ENCODE results near the gene SEPTIN5. TPM values are rescaled to one million over a fixed set of nuclear protein-coding genes. Genes with fewer than 3 reads are reported as not detected.

The SEPTIN5 gene
- total RNA-seq, 4 donors from 2014 or later, result 21.9 to 51.1 (median 26.4) TPM

DNA sequence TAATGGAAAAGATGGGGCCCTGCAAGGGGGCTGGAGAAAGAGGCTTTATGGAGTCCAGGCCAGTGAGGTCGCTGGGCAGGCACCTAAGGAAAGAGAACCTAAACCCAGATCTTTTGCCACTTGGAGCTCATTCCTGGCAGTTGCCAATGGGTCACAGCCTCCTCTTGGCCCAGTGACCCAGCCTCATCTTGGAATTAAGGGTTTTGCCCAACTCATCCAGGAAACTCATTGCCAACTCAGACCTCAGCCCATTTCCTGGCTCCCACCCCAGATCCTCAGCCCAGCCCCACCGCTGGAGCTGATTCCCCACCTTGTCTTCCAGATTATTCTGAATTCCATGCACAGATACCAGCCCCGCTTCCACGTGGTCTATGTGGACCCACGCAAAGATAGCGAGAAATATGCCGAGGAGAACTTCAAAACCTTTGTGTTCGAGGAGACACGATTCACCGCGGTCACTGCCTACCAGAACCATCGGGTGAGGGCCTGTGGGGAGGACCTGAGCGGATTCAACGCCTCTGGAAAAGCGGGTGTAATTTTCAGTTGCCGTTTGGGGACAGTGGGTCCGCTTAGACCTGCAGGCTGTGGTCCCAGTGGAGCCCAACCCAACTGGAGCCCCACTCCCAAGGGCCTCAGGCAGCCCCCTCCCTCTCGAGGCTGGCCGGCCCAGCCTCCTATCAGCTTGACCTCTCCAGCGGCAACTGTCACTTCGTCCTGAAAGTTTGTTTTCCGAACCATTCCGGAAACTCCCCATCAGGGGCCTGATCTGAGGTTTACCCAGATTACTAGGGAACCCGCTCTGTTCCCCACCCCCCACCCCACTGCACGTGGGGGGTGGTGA is 50.6 kb downstream of the SEPTIN5 start:
- Histone ChIP-seq H3K9me3 (no peaks in the 10 kb centered on the region), H3K27ac (no peak overlapping the region), H3K27me3 (peaks cover 95% of the 10 kb centered on the region), H3K4me1 (peaks cover 0 to 46% (median 5%) of the 10 kb centered on the region in 3 donors), H3K36me3 (no peaks in the 10 kb centered on the region), H3K4me3 (no peak overlapping the region)
- no peak for ATAC-seq
- TF ChIP-seq POLR2A (IDR thresholded peaks at IDR 0.05) (no peak), EP300 (IDR thresholded peaks at IDR 0.05) (no peak), POLR2AphosphoS5 (IDR thresholded peaks at IDR 0.05) (no peak)
- TF ChIP-seq, protein P1, sequence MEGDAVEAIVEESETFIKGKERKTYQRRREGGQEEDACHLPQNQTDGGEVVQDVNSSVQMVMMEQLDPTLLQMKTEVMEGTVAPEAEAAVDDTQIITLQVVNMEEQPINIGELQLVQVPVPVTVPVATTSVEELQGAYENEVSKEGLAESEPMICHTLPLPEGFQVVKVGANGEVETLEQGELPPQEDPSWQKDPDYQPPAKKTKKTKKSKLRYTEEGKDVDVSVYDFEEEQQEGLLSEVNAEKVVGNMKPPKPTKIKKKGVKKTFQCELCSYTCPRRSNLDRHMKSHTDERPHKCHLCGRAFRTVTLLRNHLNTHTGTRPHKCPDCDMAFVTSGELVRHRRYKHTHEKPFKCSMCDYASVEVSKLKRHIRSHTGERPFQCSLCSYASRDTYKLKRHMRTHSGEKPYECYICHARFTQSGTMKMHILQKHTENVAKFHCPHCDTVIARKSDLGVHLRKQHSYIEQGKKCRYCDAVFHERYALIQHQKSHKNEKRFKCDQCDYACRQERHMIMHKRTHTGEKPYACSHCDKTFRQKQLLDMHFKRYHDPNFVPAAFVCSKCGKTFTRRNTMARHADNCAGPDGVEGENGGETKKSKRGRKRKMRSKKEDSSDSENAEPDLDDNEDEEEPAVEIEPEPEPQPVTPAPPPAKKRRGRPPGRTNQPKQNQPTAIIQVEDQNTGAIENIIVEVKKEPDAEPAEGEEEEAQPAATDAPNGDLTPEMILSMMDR (IDR thresholded peaks at IDR 0.05), result no peak
- WGBS, 2 donors (ENCODE audit: low coverage in 1 of 2), result 49 to 100% methylated on average over 1 to 9 of the region's 25 CpGs

DNA sequence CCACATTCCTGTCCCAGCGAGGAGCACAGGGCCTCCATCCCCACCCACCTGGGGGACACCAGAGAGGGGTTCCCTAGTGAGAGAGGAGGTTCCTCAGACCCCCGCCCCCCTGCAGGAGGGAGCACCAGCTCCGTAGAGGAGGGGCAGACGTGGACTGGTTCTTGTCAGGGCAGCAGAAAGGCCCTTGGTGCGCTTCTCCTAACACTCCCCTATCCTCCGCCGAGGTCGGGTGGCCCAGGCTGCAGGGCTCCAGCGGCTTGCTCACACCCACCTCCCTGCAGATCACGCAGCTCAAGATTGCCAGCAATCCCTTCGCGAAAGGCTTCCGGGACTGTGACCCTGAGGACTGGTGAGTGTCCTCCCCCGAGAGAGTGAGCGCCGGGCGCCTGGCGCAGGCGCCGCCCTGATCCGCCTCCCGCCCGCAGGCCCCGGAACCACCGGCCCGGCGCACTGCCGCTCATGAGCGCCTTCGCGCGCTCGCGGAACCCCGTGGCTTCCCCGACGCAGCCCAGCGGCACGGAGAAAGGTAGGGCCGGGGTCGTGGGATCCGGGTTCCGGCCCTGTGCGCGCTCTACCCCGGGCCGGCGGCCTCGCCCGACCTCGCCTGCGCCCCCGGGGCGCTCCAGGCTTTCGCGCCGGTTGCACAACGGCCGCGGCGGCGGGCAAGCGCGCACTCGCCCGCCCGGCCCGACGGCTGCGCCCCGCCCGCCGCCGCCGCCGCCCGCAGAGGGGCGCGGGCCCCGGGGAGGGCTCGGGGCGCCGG is 51.4 kb downstream of the SEPTIN5 start:
- TF ChIP-seq POLR2A (IDR thresholded peaks at IDR 0.05), result peak in 1 of 2 donors; percentile 6
- TF ChIP-seq EP300 (IDR thresholded peaks at IDR 0.05), result no peak
- H3K36me3 ChIP-seq, result no peaks in the 10 kb centered on the region
- H3K4me3 ChIP-seq, result peak overlapping the region in 1 of 2 donors; percentile 47
- H3K4me1 ChIP-seq, result peaks cover 0 to 41% (median 5%) of the 10 kb centered on the region in 3 donors
- H3K9me3 ChIP-seq, result no peaks in the 10 kb centered on the region
- ATAC-seq, result no peak
- WGBS, 2 donors (ENCODE audit: low coverage in 1 of 2), result 0% methylated on average over 1 of the region's 83 CpGs; no CpG with 5 or more reads in 1 of the 2 donors
- H3K27me3 ChIP-seq, result peaks cover 98% of the 10 kb centered on the region
- H3K27ac ChIP-seq, result no peak overlapping the region

DNA sequence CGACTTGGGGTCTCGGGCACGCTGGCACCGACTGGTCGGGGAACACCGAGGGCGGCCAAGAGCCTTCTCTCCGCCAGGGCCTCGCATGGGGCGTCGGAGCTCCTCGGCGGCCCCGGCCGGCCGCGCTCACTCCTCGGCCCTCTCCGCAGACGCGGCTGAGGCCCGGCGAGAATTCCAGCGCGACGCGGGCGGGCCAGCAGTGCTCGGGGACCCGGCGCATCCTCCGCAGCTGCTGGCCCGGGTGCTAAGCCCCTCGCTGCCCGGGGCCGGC is 51.9 kb downstream of the SEPTIN5 start:
- Histone ChIP-seq H3K27ac (peak overlapping the region in 1 of 4 donors; percentile 55), H3K4me1 (peaks cover 0 to 39% (median 5%) of the 10 kb centered on the region in 3 donors), H3K9me3 (no peaks in the 10 kb centered on the region), H3K36me3 (no peaks in the 10 kb centered on the region), H3K27me3 (peaks cover 100% of the 10 kb centered on the region), H3K4me3 (peak overlapping the region in 1 of 2 donors; percentile 47)
- no CpG with 5 or more reads among the region's 36 CpGs for WGBS, 2 donors (ENCODE audit: low coverage in 1 of 2)
- TF ChIP-seq POLR2A (IDR thresholded peaks at IDR 0.05) (no peak), POLR2AphosphoS5 (IDR thresholded peaks at IDR 0.05) (no peak), EP300 (IDR thresholded peaks at IDR 0.05) (no peak)
- TF ChIP-seq, protein P1 (IDR thresholded peaks at IDR 0.05), result no peak
- ATAC-seq, result no peak

DNA sequence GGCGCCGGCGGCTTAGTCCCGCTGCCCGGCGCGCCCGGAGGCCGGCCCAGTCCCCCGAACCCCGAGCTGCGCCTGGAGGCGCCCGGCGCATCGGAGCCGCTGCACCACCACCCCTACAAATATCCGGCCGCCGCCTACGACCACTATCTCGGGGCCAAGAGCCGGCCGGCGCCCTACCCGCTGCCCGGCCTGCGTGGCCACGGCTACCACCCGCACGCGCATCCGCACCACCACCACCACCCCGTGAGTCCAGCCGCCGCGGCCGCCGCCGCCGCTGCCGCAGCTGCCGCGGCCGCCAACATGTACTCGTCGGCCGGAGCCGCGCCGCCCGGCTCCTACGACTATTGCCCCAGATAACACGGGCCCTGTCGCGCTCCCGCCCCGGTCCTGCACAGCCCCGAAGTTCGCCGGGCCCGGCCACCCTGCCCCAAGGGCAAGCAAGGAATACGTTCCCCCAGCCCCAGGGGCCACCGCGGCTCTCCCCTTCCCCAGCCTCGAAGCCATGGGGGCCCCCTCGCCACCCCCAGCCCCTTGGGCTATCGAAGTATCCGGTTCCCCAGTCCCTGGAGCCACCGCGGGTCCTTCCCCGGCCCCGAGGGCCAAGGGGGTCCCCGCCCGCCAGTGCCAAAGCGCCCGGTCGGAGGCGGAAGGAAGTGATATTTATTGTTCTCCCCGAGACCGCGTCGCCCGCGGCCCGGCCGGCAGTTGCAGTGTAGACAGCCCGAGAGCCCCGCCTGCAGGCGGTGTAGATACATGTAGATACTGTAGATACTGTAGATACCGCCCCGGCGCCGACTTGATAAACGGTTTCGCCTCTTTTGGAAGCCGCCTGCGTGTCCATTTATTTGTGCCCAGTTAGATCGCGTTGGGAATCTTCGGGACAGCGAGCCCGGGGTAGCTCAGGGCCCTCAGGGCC is 52.5 kb downstream of the SEPTIN5 start:
- WGBS, 2 donors (ENCODE audit: low coverage in 1 of 2), result no CpG with 5 or more reads among the region's 103 CpGs
- no peaks in the 10 kb centered on the region for H3K9me3 ChIP-seq
- peaks cover 100% of the 10 kb centered on the region for H3K27me3 ChIP-seq
- peak overlapping the region in 1 of 4 donors; percentile 55 for H3K27ac ChIP-seq
- H3K4me3 ChIP-seq, result peak overlapping the region in 1 of 2 donors; percentile 47
- H3K36me3 ChIP-seq, result no peaks in the 10 kb centered on the region
- no peak for ATAC-seq
- H3K4me1 ChIP-seq, result peaks cover 0 to 35% (median 5%) of the 10 kb centered on the region in 3 donors
- TF ChIP-seq EP300 (IDR thresholded peaks at IDR 0.05), result no peak
- TF ChIP-seq POLR2AphosphoS5 (IDR thresholded peaks at IDR 0.05), result no peak
- no peak for TF ChIP-seq POLR2A (IDR thresholded peaks at IDR 0.05)
- TF ChIP-seq, protein P1 (IDR thresholded peaks at IDR 0.05), result peak in 2 of 4 experiments; percentile 11 to 19

All from gastroesophageal sphincter (tissue), 4 donors.